ENCODE results near the gene NHSL1. TPM values are rescaled to one million over a fixed set of nuclear protein-coding genes. Genes with fewer than 3 reads are reported as not detected.

NHSL1 gene
- 20.4 and 42.2 TPM in 2 replicates for total RNA-seq

GRCh38 chr6:138499303-138500018 is at the start of gene NHSL1:
NHSL1 (minus strand) TSS chr6:138499494; CDS start chr6:138499290, 204 bp downstream.

GRCh38 chr6:138403801-138404665 is 95.3 kb downstream of the NHSL1 start, which contains the start of gene HEBP2:
HEBP2 (plus strand) TSS chr6:138404223; CDS start chr6:138404496, 273 bp downstream.

GRCh38 chr6:138377844-138378243 is 121.5 kb downstream of the NHSL1 start, which contains the start of gene SMIM28:
SMIM28 (plus strand) TSS chr6:138377905; CDS start chr6:138378073, 168 bp downstream.

Other genes with a start within 250 kb of the NHSL1 start
- not detected in 2 replicates for gene SMIM28, start 121.6 kb downstream of the NHSL1 start, total RNA-seq
- gene HEBP2, start 95.3 kb downstream of the NHSL1 start, total RNA-seq: 14.0 and 15.7 TPM in 2 replicates